Activated CD4-positive, alpha-beta T cell treated with anti-CD3 and anti-CD28 coated beads, Interleukin-2, amount 10 ng/mL, durations not matched to agents 7 days and 5 days (primary cell): ENCODE results near the gene TNFSF4. TPM values are rescaled to one million over a fixed set of nuclear protein-coding genes. Genes with fewer than 3 reads are reported as not detected.
"Not testable (repeated sequence)": the region's sequence is repeated elsewhere in the genome, so short reads cannot be mapped to it uniquely, and the experiment has no call there.

Experiments
- CTCF ChIA-PET: fragments of 350-600 bp; sonication (Branson Sonifier 250); formaldehyde crosslinking; loops from one replicate; lab custom pipeline; 2021; ENCODE audit warnings: antibody characterized with exemption; lab: Charles Lee
- POLR2A ChIA-PET: fragments of 350-600 bp; sonication (Branson Sonifier 250); formaldehyde crosslinking; loops from one replicate; lab custom pipeline; 2021; ENCODE audit warnings: antibody characterized with exemption; lab: Charles Lee
- DNase-seq: peaks from one replicate; pipeline ENCODE4 v3.0.0-alpha.2; 2020
- H3K27ac Mint-ChIP-seq: one replicate; pipeline ENCODE4 v1.8.0; 2021; ENCODE audit warnings: mild to moderate bottlenecking, moderate library complexity, mixed read lengths
- H3K27me3 Mint-ChIP-seq: one replicate; pipeline ENCODE4 v1.8.0; 2021; ENCODE audit warnings: mixed read lengths
- H3K36me3 Mint-ChIP-seq: one replicate; pipeline ENCODE4 v1.8.0; 2021; ENCODE audit warnings: low read depth, mixed read lengths
- H3K4me1 Mint-ChIP-seq: one replicate; pipeline ENCODE4 v1.8.0; 2021; ENCODE audit warnings: mixed read lengths
- H3K4me3 Mint-ChIP-seq: one replicate; pipeline ENCODE4 v1.8.0; 2021; ENCODE audit warnings: mild to moderate bottlenecking, moderate library complexity, mixed read lengths
- H3K9me3 Mint-ChIP-seq: one replicate; pipeline ENCODE4 v1.8.0; 2021; ENCODE audit warnings: mixed read lengths
- total RNA-seq, 2 experiments: library from RNA; stranded (reverse); gene quantifications; one replicate each; pipeline ENCODE4 v1.2.3, GENCODE V29; 2021

TNFSF4 gene
- total RNA-seq, 2 experiments from 2014 or later: 2.2 to 2.9 TPM

DNA sequence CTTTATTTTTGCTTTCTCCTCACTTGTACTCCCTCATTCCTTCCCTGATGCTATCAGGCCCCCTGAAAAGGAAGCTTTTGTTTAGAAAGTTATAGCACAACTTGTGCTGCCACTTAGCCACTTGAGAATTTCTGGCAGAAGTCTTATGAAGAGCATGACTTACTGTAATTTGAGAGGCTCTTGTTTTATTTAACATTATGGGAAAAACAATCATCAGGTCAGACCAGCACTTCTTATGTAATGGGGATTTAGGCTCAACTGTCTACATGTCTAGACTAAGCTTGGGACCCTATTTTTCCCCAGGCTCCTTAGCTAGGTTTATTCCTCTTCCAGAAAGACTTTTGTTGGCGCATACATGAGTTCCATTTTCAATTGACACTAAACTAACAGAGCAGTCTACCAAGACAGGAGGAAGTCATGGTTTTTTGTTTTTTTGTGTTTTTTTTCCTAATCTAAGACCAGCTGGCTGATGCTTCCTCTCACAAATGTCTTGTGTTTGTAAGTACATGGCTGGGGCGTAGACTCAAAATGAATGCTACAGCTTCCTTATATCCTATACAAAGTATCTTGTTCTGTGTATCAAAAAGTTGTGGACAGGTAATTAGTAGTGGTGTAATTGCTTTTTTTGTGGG lies 31.5 kb downstream of the TNFSF4 start:
- Mint-ChIP-seq H3K9me3 (peaks cover 31% of the 10 kb centered on the region), H3K4me3 (no peak overlapping the region), H3K27me3 (no peaks in the 10 kb centered on the region), H3K4me1 (no peaks in the 10 kb centered on the region), H3K36me3 (peaks cover 5% of the 10 kb centered on the region), H3K27ac (no peak overlapping the region)
- POLR2A ChIA-PET: no interaction called here
- no peak for DNase-seq
- CTCF ChIA-PET: no interaction called here

DNA sequence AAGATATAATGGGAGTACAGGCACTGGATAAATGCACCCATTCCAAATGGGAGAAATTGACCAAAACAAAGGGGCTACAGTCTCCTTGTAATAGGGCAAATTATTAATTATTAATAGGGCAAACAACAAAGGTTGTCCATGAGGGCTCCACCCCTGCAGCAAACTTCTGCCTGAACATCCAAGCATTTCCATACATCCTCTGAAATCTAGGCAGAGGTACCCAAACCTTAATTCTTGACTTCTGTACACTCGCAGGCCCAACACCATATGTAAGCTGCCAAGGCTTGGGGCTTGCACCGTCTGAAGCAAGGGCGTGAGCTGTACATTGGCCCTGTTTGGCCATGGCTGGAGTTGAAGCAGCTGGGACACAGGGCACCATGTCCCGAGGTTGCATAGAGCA lies 33.7 kb downstream of the TNFSF4 start:
- H3K4me3 Mint-ChIP-seq: no peak overlapping the region
- H3K27me3 Mint-ChIP-seq: peaks cover 2% of the 10 kb centered on the region
- H3K36me3 Mint-ChIP-seq: peaks cover 5% of the 10 kb centered on the region
- POLR2A ChIA-PET: no interaction called here
- H3K27ac Mint-ChIP-seq: no peak overlapping the region
- no peaks in the 10 kb centered on the region for H3K4me1 Mint-ChIP-seq
- no peak for DNase-seq
- CTCF ChIA-PET: no interaction called here
- H3K9me3 Mint-ChIP-seq: peaks cover 31% of the 10 kb centered on the region

DNA sequence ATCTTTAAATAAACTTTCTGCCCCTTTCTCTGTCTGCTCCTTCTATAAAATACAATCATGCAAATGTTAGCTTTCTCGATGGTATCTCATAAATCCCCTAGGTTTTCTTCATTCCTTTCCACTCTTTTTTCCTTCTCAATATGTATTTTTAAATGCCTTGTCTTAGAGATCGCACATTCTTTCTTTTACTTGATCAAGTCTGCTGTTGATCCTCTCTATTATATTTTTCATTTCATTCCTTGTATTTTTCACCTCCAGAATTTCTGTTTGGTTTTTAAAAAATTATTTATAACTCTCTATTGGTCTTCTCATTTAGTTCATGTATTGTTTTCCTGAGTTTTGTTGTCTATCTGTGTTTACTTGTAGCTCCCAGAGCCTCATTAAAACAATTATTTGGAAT lies 36.0 kb downstream of the TNFSF4 start:
- POLR2A ChIA-PET: no interaction called here
- Mint-ChIP-seq H3K36me3 (peaks cover 5% of the 10 kb centered on the region), H3K4me1 (no peaks in the 10 kb centered on the region), H3K9me3 (peaks cover 31% of the 10 kb centered on the region), H3K27ac (no peak overlapping the region), H3K27me3 (peaks cover 6% of the 10 kb centered on the region), H3K4me3 (no peak overlapping the region)
- DNase-seq: no peak
- CTCF ChIA-PET: interaction anchor here (0.6 to 0.7 kb wide), 2 partner anchors 11 to 616 kb away, joined by 3 read pairs; no protein-coding TSS in a partner anchor

DNA sequence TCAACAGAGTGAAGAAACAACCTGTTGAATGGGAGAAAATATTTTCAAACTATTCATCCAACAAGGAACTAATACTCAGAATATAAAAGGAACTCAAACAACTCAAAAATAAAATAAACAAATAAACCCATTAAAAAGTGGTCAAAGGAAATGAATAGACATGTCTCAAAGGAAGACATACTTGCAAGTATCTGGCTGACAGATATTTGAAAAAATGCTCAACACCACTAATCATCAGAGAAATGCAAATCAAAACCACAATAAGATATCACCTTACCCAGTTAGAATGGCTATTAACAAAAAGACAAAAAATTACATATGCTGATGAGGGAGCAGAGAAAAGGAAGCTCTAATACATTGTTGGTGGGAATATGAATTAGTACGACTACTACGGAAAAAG lies 38.2 kb downstream of the TNFSF4 start:
- ChIA-PET POLR2A (no interaction called here), CTCF (no interaction called here)
- Mint-ChIP-seq H3K27me3 (peaks cover 6% of the 10 kb centered on the region), H3K36me3 (peaks cover 2% of the 10 kb centered on the region), H3K4me3 (no peak overlapping the region), H3K9me3 (peaks cover 21% of the 10 kb centered on the region), H3K27ac (no peak overlapping the region), H3K4me1 (no peaks in the 10 kb centered on the region)
- no peak for DNase-seq

DNA sequence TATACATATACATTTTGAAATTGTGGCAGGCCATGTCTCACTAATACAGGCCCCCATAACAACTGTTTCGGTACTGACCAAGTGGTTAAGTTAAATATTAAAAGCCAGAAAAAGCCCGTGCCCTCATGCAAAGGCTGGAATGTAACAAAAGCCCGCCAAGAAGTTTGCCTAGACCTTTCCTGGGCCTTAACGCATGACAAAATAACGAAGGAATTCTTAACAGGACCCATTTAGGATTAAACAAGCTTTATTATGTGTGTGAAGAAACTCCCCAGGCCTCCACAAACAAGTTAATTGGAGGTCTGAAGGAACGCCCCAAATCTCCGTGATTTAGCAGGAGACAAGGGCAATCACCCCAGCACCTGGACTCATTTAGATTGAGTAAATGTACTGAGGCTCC lies 42.4 kb downstream of the TNFSF4 start:
- Mint-ChIP-seq H3K27me3 (peaks cover 4% of the 10 kb centered on the region), H3K27ac (no peak overlapping the region), H3K4me1 (peaks cover 7% of the 10 kb centered on the region), H3K36me3 (no peaks in the 10 kb centered on the region), H3K9me3 (peaks cover 3% of the 10 kb centered on the region), H3K4me3 (no peak overlapping the region)
- CTCF ChIA-PET: no interaction called here
- no peak for DNase-seq
- POLR2A ChIA-PET: no interaction called here

DNA sequence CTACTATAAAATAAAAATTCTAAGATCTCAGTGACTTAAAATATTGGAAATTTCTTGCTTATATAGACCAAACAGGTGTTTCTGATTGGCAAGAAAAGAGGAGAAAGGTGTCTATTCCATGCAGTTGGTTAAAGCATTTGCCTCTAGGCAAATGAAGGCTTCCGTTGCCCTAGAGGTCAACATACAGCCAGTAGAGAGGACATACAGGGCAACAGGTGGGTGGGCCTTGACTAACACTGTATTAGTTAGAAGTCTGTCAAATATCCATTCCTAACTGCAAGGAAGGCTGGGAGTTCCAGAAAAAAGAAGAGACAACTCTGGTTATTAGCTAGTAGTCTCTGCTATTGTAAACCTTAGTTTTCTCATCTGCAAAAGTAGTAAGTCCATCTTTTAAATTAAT lies 43.0 kb downstream of the TNFSF4 start:
- Mint-ChIP-seq H3K27ac (no peak overlapping the region), H3K4me1 (peaks cover 7% of the 10 kb centered on the region)
- CTCF ChIA-PET: no interaction called here

DNA sequence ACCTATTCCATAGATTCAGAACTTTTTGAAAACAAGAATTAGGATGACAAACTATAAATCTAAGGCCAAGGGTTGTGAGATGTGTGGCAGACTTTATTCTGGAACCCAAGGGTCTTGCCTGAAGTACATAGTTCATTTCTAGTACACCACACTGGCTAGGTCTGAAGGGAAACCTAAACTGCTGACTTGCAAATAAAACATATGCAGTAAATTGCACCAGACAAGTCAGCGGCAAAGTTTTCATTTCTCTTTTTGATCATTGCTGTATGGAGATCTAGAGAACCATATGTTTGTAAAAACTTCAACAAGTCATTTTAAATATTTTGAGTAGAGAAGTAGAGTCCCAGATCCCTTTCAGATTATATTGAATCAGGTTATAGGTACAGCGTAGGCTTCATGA lies 43.9 kb downstream of the TNFSF4 start:
- POLR2A ChIA-PET: no interaction called here
- Mint-ChIP-seq H3K4me1 (peaks cover 7% of the 10 kb centered on the region), H3K36me3 (no peaks in the 10 kb centered on the region), H3K27me3 (peaks cover 4% of the 10 kb centered on the region), H3K4me3 (no peak overlapping the region), H3K9me3 (peaks cover 3% of the 10 kb centered on the region), H3K27ac (no peak overlapping the region)
- CTCF ChIA-PET: no interaction called here
- no peak for DNase-seq

More for the DNA sequence above, 43.0 kb downstream of the TNFSF4 start:
- peaks cover 4% of the 10 kb centered on the region for H3K27me3 Mint-ChIP-seq
- POLR2A ChIA-PET: no interaction called here
- H3K9me3 Mint-ChIP-seq: peaks cover 3% of the 10 kb centered on the region
- H3K4me3 Mint-ChIP-seq: no peak overlapping the region
- no peak for DNase-seq
- H3K36me3 Mint-ChIP-seq: no peaks in the 10 kb centered on the region

DNA sequence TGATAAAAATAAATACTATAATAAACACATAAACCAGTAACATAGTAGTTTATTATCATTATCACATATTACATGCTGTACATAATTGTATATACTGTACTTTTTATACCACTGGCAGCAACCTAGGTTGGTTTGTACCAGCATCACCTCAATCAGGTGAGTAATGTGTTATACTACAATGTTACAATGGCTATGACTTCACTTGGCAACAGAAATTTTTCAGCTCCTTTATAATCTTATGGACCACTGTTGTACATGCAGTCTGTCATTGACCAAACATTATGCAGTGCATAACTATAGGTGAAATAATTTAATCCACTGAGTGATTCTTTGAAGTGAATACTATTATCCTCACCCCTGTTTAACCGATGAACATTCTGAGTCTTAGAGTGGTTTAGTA lies 44.5 kb downstream of the TNFSF4 start:
- ChIA-PET CTCF (interaction anchor here (1.2 kb wide), 1 partner anchor 39 kb away, joined by 4 read pairs; no protein-coding TSS in a partner anchor), POLR2A (no interaction called here)
- H3K4me3 Mint-ChIP-seq: no peak overlapping the region
- peaks cover under 1% of the 10 kb centered on the region for H3K27me3 Mint-ChIP-seq
- H3K36me3 Mint-ChIP-seq: no peaks in the 10 kb centered on the region
- H3K9me3 Mint-ChIP-seq: peaks cover 3% of the 10 kb centered on the region
- DNase-seq: no peak
- no peak overlapping the region for H3K27ac Mint-ChIP-seq
- H3K4me1 Mint-ChIP-seq: peaks cover 7% of the 10 kb centered on the region

DNA sequence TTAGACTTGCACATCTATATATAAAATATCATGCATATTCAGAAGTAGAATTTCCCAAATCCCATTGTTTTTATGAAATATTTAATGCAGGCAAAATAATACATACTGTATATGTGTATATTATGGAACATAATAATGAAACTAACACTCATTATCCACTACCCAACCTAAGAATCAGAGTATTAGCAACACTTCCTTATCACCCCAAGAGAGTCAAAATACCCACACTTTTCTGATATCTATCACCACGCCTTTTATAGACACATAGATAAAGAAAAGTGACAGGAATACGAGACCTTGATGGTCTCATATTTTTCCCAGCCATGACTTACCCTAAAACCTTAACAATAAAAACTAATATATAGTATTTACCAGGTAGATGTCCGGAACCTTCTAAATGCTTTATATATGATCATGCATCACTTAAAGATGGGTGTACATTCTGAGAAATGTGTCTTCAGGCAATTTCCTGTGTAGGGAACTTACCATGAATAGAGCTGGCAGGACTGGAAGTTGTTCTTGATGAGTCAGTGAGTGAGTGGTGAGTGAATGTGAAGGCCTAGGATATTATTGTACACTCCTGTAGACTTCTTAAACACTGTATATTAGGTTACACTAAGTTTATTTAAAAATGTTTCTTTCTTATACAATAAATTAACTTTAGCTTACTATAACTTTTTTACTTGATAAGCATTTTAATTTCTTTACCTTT lies 45.5 kb downstream of the TNFSF4 start:
- H3K4me3 Mint-ChIP-seq: no peak overlapping the region
- H3K4me1 Mint-ChIP-seq: peaks cover 7% of the 10 kb centered on the region
- H3K9me3 Mint-ChIP-seq: peaks cover 3% of the 10 kb centered on the region
- H3K36me3 Mint-ChIP-seq: no peaks in the 10 kb centered on the region
- H3K27ac Mint-ChIP-seq: no peak overlapping the region
- ChIA-PET CTCF (interaction anchor here (0.7 to 1.2 kb wide), 2 partner anchors 40 to 409 kb away, joined by 4 read pairs; no protein-coding TSS in a partner anchor), POLR2A (no interaction called here)
- DNase-seq: no peak
- no peaks in the 10 kb centered on the region for H3K27me3 Mint-ChIP-seq

DNA sequence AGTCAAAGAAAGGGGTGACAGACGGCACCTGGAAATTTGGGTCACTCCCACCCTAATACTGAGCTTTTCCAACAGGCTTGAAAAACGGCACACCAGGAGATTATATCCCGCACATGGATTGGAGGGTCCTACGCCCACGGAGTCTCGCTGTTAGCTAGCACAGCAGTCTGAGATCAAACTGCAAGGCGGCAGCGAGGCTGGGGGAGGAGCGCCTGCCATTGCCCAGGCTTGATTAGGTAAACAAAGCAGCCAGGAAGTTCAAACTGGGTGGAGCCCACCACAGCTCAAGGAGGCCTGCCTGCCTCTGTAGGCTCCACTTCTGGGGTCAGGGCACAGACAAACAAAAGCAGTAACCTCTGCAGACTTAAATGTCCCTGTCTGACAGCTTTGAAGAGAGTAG lies 53.2 kb downstream of the TNFSF4 start:
- H3K27ac Mint-ChIP-seq, H3K4me3 Mint-ChIP-seq, H3K36me3 Mint-ChIP-seq, CTCF ChIA-PET, DNase-seq, POLR2A ChIA-PET, H3K27me3 Mint-ChIP-seq, H3K4me1 Mint-ChIP-seq: not testable (repeated sequence)
- peaks cover 12% of the 10 kb centered on the region for H3K9me3 Mint-ChIP-seq

DNA sequence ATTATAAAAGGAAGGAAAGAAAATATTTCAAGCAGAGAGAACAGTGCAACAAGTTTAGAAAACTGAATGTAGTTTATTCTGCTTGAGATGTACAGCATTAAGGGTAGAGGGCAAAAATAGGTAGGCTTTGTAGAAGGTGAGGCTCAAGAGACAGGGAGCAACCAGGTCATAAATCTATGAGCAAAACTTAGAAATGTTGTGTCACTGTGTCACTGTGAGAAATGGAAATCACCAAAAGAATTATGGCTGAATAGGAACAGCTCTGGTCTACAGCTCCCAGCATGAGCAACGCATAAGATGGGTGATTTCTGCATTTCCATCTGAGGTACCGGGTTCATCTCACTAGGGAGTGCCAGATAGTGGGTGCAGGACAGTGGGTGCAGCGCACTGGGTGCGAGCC lies 53.6 kb downstream of the TNFSF4 start:
- CTCF ChIA-PET: no interaction called here

DNA sequence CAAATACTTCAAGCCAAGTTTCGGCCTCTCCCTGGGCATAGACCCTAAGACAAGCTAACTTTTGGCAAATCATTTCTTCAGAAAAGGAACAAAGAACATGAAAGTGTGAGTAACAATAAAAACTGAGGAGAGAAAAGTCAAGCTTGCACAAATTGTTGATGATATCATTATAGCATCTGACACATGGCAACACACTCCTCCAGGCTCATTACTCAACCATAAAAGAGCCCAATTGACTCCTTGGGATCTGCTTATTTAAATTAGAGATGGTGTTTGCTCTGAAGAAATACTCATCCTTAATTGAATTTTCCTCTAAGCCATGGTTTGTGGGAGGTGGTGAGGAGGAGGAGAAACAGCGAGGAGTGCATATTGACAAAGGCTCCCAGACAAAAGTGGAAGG lies 54.5 kb downstream of the TNFSF4 start:
- CTCF ChIA-PET: no interaction called here
- H3K9me3 Mint-ChIP-seq: peaks cover 12% of the 10 kb centered on the region
- no peaks in the 10 kb centered on the region for H3K36me3 Mint-ChIP-seq

More for the DNA sequence above, 53.6 kb downstream of the TNFSF4 start:
- Mint-ChIP-seq H3K4me3 (no peak overlapping the region), H3K27me3 (no peaks in the 10 kb centered on the region), H3K9me3 (peaks cover 12% of the 10 kb centered on the region), H3K27ac (no peak overlapping the region), H3K4me1 (peaks cover 5% of the 10 kb centered on the region), H3K36me3 (no peaks in the 10 kb centered on the region)
- POLR2A ChIA-PET: no interaction called here
- DNase-seq: no peak

DNA sequence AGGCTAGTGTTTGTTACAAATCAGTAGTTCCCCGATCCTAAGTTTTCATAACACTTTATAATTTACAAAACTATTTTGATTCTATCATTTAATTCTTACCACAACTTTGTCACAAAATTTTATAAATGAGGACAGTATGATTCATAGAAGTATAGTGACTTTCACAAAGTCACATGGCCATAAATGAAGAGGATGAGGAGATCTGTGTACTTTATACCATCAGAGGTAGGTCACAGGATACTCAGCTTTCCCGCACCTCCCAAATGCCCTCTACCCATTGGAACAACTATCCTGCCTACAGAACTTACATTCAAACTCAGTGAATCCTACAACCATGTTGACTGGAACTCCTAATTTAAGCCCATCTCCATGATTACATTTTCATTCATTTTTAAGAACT lies 56.3 kb downstream of the TNFSF4 start:
- H3K36me3 Mint-ChIP-seq: no peaks in the 10 kb centered on the region
- ChIA-PET CTCF (interaction anchor here (1.0 kb wide), 1 partner anchor 49 kb away, joined by 3 read pairs; no protein-coding TSS in a partner anchor), POLR2A (no interaction called here)
- H3K4me1 Mint-ChIP-seq: peaks cover 5% of the 10 kb centered on the region
- H3K27ac Mint-ChIP-seq: no peak overlapping the region
- no peak overlapping the region for H3K4me3 Mint-ChIP-seq
- DNase-seq: no peak
- H3K27me3 Mint-ChIP-seq: peaks cover 7% of the 10 kb centered on the region
- peaks cover 12% of the 10 kb centered on the region for H3K9me3 Mint-ChIP-seq

More for the DNA sequence above, 54.5 kb downstream of the TNFSF4 start:
- Mint-ChIP-seq H3K27me3 (no peaks in the 10 kb centered on the region), H3K4me3 (no peak overlapping the region), H3K4me1 (peaks cover 5% of the 10 kb centered on the region), H3K27ac (no peak overlapping the region)
- DNase-seq: no peak
- POLR2A ChIA-PET: no interaction called here
